Measurements from ENCODE around the gene DUSP22. TPM values are rescaled to one million over a fixed set of nuclear protein-coding genes. Genes with fewer than 3 reads are reported as not detected.

Gene DUSP22
- polyA plus RNA-seq, 1 experiment: 9.8 TPM

- Histone ChIP-seq H3K36me3 (ENCODE audit: control insufficient read depth, insufficient read depth, low read length) (no peaks in the 10 kb centered on the region), H3K27me3 (ENCODE audit: control insufficient read depth, insufficient read depth, low read length) (no peaks in the 10 kb centered on the region), H3K4me3 (ENCODE audit: low read depth, low read length) (no peak overlapping the region)
- DNase-seq (ENCODE audit: low read depth): no peak
- CTCF ChIA-PET: no interaction called here
- POLR2A ChIA-PET: no interaction called here
- TF ChIP-seq CTCF (IDR thresholded peaks at IDR 0.05; ENCODE audit: insufficient read depth, low read depth, low read length): no peak
Measured at GRCh38 chr6:360349-360748, 68.1 kb downstream of the DUSP22 start.

- no peak for TF ChIP-seq CTCF (IDR thresholded peaks at IDR 0.05; ENCODE audit: insufficient read depth, low read depth, low read length)
- no peak for DNase-seq (ENCODE audit: low read depth)
- H3K27me3 ChIP-seq (ENCODE audit: control insufficient read depth, insufficient read depth, low read length): no peaks in the 10 kb centered on the region
- no peak overlapping the region for H3K4me3 ChIP-seq (ENCODE audit: low read depth, low read length)
- ChIA-PET CTCF (interaction anchor here (0.8 to 1.5 kb wide), 3 partner anchors 8 to 38 kb away, joined by 3 to 6 read pairs (median 3); no protein-coding TSS in a partner anchor), POLR2A (no interaction called here)
- H3K36me3 ChIP-seq (ENCODE audit: control insufficient read depth, insufficient read depth, low read length): no peaks in the 10 kb centered on the region
Measured at GRCh38 chr6:360764-361373, 68.6 kb downstream of the DUSP22 start.

- no peak for DNase-seq (ENCODE audit: low read depth)
- POLR2A ChIA-PET: no interaction called here
- no peaks in the 10 kb centered on the region for H3K27me3 ChIP-seq (ENCODE audit: control insufficient read depth, insufficient read depth, low read length)
Measured at GRCh38 chr6:361411-362132, 69.3 kb downstream of the DUSP22 start.

GRCh38 chr6:362231-362923 lies 70.1 kb downstream of the DUSP22 start:
- no peaks in the 10 kb centered on the region for H3K27me3 ChIP-seq (ENCODE audit: control insufficient read depth, insufficient read depth, low read length)
- H3K4me3 ChIP-seq (ENCODE audit: low read depth, low read length): no peak overlapping the region
- DNase-seq (ENCODE audit: low read depth): no peak
- TF ChIP-seq CTCF (IDR thresholded peaks at IDR 0.05; ENCODE audit: insufficient read depth, low read depth, low read length): no peak
- CTCF ChIA-PET: interaction anchor here (1.5 kb wide), 1 partner anchor 9 kb away, joined by 6 read pairs; no protein-coding TSS in a partner anchor
- no peaks in the 10 kb centered on the region for H3K36me3 ChIP-seq (ENCODE audit: control insufficient read depth, insufficient read depth, low read length)
- POLR2A ChIA-PET: no interaction called here

More at GRCh38 chr6:361411-362132, 69.3 kb downstream of the DUSP22 start:
- no peaks in the 10 kb centered on the region for H3K36me3 ChIP-seq (ENCODE audit: control insufficient read depth, insufficient read depth, low read length)
- TF ChIP-seq CTCF (IDR thresholded peaks at IDR 0.05; ENCODE audit: insufficient read depth, low read depth, low read length): no peak
- no peak overlapping the region for H3K4me3 ChIP-seq (ENCODE audit: low read depth, low read length)
- CTCF ChIA-PET: interaction anchor here (0.8 to 1.5 kb wide), 3 partner anchors 8 to 37 kb away, joined by 3 to 6 read pairs (median 3); no protein-coding TSS in a partner anchor

GRCh38 chr6:362924-363249 lies 70.6 kb downstream of the DUSP22 start:
- ChIA-PET CTCF (no interaction called here), POLR2A (no interaction called here)
- TF ChIP-seq CTCF (IDR thresholded peaks at IDR 0.05; ENCODE audit: insufficient read depth, low read depth, low read length): no peak
- H3K36me3 ChIP-seq (ENCODE audit: control insufficient read depth, insufficient read depth, low read length): no peaks in the 10 kb centered on the region
- H3K4me3 ChIP-seq (ENCODE audit: low read depth, low read length): no peak overlapping the region
- DNase-seq (ENCODE audit: low read depth): no peak
- no peaks in the 10 kb centered on the region for H3K27me3 ChIP-seq (ENCODE audit: control insufficient read depth, insufficient read depth, low read length)

Data from BJ (cell line).